22Rv1 (cell line): Measurements from ENCODE around the gene CHST8.

Source experiments
- CTCF ChIP-seq: fragments of 450-650 bp; IDR thresholded peaks from 2 replicates; pipeline ENCODE4 v1.5.1; 2017; ENCODE audit warnings: mild to moderate bottlenecking
- ZFX ChIP-seq: fragments of 450-650 bp; IDR thresholded peaks from 2 replicates; pipeline ENCODE4 v1.6.1; 2017; ENCODE audit warnings: antibody characterized with exemption, borderline replicate concordance

- no peak for TF ChIP-seq CTCF
- TF ChIP-seq ZFX: no peak
Measured at GRCh38 chr19:33688171-33688992, 66.6 kb downstream of the CHST8 start.
